ENCODE measurements around the gene ZNF792.

The ZNF792 gene

DNA sequence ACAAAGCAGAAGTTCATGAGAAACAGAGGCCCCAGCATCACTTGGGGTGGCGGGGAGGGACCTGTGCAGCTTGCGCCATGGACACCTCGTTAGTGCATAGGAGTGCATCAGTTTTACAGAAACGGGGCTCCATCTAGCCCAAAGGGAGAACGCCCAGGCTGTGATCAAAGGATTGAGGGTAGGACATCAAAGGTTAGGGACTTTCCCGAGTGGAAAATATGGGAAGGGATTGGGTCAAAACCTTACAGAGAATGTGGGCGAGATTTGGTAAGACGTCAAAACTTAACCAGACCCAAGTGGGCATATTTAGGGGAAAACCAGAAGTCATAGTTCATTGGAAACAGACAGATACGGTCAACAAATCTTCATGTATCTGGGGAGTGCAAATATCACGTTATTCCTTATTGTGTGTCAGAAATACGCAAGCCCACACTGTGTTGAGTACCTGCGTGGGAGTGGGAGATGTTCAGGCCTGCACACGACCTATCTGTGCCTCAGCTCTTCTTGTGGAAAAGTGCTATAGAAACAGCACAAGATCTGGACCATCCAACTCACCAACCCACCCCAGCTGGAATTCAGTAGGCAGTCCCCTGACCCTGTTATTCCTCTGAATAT lies 26.7 kb upstream of the ZNF792 start:
- H3K4me3 ChIP-seq (ENCODE audit: low read depth, low read length) = no peak overlapping the region
- in situ Hi-C loops (cut with HindIII; ENCODE audit: low sequenced_read_pairs) = no loop called here
- TF ChIP-seq, protein P1, sequence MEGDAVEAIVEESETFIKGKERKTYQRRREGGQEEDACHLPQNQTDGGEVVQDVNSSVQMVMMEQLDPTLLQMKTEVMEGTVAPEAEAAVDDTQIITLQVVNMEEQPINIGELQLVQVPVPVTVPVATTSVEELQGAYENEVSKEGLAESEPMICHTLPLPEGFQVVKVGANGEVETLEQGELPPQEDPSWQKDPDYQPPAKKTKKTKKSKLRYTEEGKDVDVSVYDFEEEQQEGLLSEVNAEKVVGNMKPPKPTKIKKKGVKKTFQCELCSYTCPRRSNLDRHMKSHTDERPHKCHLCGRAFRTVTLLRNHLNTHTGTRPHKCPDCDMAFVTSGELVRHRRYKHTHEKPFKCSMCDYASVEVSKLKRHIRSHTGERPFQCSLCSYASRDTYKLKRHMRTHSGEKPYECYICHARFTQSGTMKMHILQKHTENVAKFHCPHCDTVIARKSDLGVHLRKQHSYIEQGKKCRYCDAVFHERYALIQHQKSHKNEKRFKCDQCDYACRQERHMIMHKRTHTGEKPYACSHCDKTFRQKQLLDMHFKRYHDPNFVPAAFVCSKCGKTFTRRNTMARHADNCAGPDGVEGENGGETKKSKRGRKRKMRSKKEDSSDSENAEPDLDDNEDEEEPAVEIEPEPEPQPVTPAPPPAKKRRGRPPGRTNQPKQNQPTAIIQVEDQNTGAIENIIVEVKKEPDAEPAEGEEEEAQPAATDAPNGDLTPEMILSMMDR (IDR thresholded peaks at IDR 0.05; ENCODE audit: low read depth, low read length, missing control alignments) = no peak
- DNase-seq (ENCODE audit: low read depth) = no peak

DNA sequence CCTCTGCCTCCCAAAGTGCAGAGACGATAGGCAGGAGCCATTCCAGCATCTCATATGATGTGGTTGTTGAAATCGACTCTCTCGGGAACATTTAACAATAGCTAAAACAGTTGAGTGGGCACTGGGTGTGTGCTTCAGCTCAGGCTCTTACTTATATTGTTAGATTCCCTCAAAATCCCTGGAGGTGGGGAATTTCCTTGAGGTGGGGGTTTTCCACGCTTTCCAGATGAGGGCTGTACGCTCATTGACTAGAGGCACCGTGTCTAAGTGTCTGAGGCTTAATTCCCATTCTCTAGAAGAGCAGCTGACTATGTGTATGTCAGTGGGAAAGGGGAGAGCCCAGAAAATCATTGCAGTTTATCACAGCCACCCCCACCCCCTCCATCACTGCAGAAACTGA lies 25.3 kb upstream of the ZNF792 start:
- no peak overlapping the region for H3K4me3 ChIP-seq (ENCODE audit: low read depth, low read length)
- DNase-seq (ENCODE audit: low read depth) = no peak
- in situ Hi-C loops (cut with HindIII; ENCODE audit: low sequenced_read_pairs) = no loop called here
- TF ChIP-seq, protein P1 (IDR thresholded peaks at IDR 0.05; ENCODE audit: low read depth, low read length, missing control alignments) = no peak

DNA sequence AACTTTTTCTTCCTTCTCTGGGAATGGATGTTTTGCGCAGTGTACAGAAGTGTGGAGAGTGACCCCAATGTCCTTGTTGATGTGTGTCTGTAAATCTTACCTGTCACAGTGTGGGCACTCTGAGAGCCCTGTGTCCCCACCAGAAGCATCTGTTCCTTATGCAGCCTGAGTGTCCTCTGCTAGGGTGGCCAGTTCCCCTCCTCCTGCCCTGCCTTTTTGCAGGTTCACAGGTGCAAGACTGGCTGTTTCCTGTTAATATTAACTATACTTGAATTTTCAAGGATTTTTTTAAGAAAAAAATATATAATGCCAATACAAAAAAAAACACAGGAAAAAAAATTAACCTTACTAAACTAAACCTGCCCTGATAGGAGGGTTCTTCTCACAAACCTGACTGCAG lies 24.1 kb upstream of the ZNF792 start:
- TF ChIP-seq, protein P1 (IDR thresholded peaks at IDR 0.05; ENCODE audit: low read depth, low read length, missing control alignments) = no peak
- in situ Hi-C loops (cut with HindIII; ENCODE audit: low sequenced_read_pairs) = no loop called here
- DNase-seq (ENCODE audit: low read depth) = no peak
- H3K4me3 ChIP-seq (ENCODE audit: low read depth, low read length) = no peak overlapping the region

DNA sequence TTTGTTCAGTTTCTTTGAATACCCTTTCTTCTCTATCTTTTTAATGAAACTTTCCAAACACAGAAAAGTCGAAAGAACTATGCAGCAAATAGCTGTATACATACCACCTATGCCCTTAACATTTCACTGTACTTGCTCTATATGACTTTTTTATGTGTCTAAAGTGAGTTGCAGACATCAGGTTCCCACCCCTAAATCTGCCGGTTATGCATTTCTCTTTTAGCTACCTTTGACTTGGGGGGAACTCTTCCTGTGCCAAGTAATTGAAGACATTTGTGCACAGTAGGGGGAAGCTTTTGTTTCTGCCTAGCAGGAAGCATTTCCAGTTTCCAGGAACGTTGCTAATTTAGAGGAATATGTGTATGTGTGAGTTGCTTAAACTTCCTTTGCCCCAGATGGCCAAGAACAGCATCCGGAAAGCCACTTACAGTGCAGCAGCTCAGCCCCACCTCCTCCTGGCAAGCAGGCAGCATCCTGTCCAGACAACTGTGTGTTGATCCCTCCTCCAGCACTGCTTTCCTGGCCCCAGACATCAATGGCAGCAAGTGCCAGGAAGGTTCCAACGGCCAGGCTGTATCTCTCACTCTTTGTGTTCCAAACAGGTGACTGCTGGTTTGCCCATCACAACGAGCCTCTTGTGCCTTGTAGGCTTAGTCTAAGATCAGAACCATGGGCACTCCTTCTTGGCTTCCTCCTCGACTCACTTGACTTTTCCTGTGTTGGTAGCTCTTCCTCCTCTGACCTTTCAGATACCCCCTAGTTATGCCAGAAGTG lies 21.4 kb upstream of the ZNF792 start:
- in situ Hi-C loops (cut with HindIII; ENCODE audit: low sequenced_read_pairs) = no loop called here
- TF ChIP-seq, protein P1 (IDR thresholded peaks at IDR 0.05; ENCODE audit: low read depth, low read length, missing control alignments) = no peak
- DNase-seq (ENCODE audit: low read depth) = no peak
- H3K4me3 ChIP-seq (ENCODE audit: low read depth, low read length) = no peak overlapping the region

DNA sequence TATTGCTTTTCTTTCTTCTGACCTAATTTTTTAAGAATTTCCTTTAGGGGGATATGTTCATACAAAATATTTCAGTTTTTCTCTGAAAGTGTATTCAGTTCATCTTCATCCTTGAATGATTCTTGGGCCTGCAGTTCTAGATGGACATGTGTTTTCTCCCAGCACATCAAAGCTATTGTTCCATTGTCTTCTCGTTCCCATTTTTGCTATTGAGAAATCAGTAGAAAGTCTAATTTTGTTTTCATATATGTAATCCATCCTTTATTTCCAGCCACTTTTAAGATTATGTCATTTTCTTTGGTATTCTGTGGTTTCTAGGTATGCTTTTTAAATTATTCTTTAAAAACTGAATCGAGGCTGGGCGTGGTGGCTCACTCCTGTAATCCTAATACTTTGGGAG lies 20.3 kb upstream of the ZNF792 start:
- TF ChIP-seq, protein P1 (IDR thresholded peaks at IDR 0.05; ENCODE audit: low read depth, low read length, missing control alignments) = no peak
- no peak for DNase-seq (ENCODE audit: low read depth)
- H3K4me3 ChIP-seq (ENCODE audit: low read depth, low read length) = no peak overlapping the region
- in situ Hi-C loops (cut with HindIII; ENCODE audit: low sequenced_read_pairs) = no loop called here

DNA sequence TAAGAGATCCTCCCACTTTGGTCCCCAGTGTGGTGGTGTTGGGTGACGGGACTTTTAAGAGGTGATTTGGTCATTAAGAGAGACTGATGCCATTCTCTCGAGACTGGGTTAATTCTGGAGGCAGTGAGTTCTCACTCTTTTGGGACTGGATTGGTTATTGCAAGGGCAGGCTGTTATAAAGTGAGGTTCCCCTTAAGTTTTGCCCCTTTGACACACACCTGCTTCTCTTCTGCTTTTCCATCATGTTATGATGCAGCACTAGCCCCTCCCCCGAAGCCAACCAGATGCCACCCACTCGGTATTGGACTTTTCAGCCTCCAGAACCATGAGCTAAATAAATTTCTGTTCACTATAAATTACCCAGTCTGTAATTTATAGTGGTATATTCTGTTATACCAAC lies 19.8 kb upstream of the ZNF792 start:
- no peak overlapping the region for H3K4me3 ChIP-seq (ENCODE audit: low read depth, low read length)
- in situ Hi-C loops (cut with HindIII; ENCODE audit: low sequenced_read_pairs) = no loop called here
- TF ChIP-seq, protein P1 (IDR thresholded peaks at IDR 0.05; ENCODE audit: low read depth, low read length, missing control alignments) = no peak
- DNase-seq (ENCODE audit: low read depth) = no peak
